Endothelial cell of umbilical vein (primary cell): ENCODE data around the gene METRN. TPM values are rescaled to one million over a fixed set of nuclear protein-coding genes. Genes with fewer than 3 reads are reported as not detected.

Source experiments
- BruUV-seq: library from RNA; stranded (reverse); fragments of 400-500 nt; replicated peaks from 2 replicates; lab custom pipeline; 2021; lab: Mats Ljungman, UMichigan
- CTCF ChIA-PET: fragments of 300-600, 350-600 bp; sonication (Branson Sonifier 250); formaldehyde crosslinking; loops from one replicate; lab custom pipeline; 2021; ENCODE audit warnings: antibody characterized with exemption, inconsistent platforms; lab: Charles Lee
- POLR2A ChIA-PET: fragments of 300-600, 350-600 bp; sonication (Branson Sonifier 250); formaldehyde crosslinking; loops from one replicate; lab custom pipeline; 2021; ENCODE audit warnings: antibody characterized with exemption, inconsistent platforms; lab: Charles Lee
- DNase-seq: peaks from one replicate; pipeline ENCODE4 v3.0.0-alpha.2; 2011; ENCODE audit warnings: low read depth, low spot score
- FAIRE-seq: peaks from 2 replicates; lab custom pipeline; 2011; peaks lifted over from hg19 to GRCh38; lab: Jason Lieb, UNC
- H2AFZ ChIP-seq: 2 replicates; pipeline ENCODE4 v1.6.0; 2012; ENCODE audit warnings: low read depth, low read length, control low read depth, inconsistent platforms
- H3K27ac ChIP-seq: 2 replicates; pipeline ENCODE4 v1.5.1; 2011; ENCODE audit warnings: low read depth, mild to moderate bottlenecking, control low read depth, low read length, moderate library complexity; ENCODE audit not compliant: insufficient read depth
- H3K27me3 ChIP-seq, 2 experiments: 2 replicates each; pipeline versions ENCODE4 v1.6.0 to v1.6.1; 2011; ENCODE audit warnings: low read length in 2 of 2, mixed read lengths in 1 of 2; ENCODE audit not compliant: control insufficient read depth in 2 of 2, insufficient read depth in 2 of 2
- H3K36me3 ChIP-seq, 2 experiments: 2 replicates in 1 of 2; 3 replicates in 1 of 2; pipeline ENCODE4 v1.5.1; 2011; ENCODE audit warnings: low read length in 2 of 2, mild to moderate bottlenecking in 1 of 2, moderate library complexity in 1 of 2; ENCODE audit not compliant: control insufficient read depth in 2 of 2, insufficient read depth in 2 of 2; ENCODE audit errors: extremely low read depth in 1 of 2
- H3K4me1 ChIP-seq: 3 replicates; pipeline ENCODE4 v1.5.1; 2011; ENCODE audit warnings: mild to moderate bottlenecking, low read length; ENCODE audit not compliant: control insufficient read depth, insufficient read depth; ENCODE audit errors: extremely low read depth
- H3K4me2 ChIP-seq: 2 replicates; pipeline ENCODE4 v1.6.1; 2011; ENCODE audit warnings: low read length, control low read depth, mixed read lengths; ENCODE audit not compliant: insufficient read depth
- H3K4me3 ChIP-seq, 3 experiments: fragments of 200-600 bp in 1 of 3; sonication (generic), shearing (Covaris generic) in 1 of 3; replicated peaks in 1 of 3; 2 replicates each; pipeline ENCODE4 v1.5.1; 2011 to 2016; ENCODE audit warnings: control low read depth in 3 of 3, low read length in 3 of 3, mild to moderate bottlenecking in 2 of 3, inconsistent platforms in 1 of 3, low read depth in 1 of 3, moderate library complexity in 1 of 3; ENCODE audit not compliant: insufficient read depth in 1 of 3
- H3K79me2 ChIP-seq: 2 replicates; pipeline ENCODE4 v1.6.0; 2012; ENCODE audit warnings: low read length, inconsistent platforms; ENCODE audit not compliant: control insufficient read depth, insufficient read depth
- H3K9ac ChIP-seq: replicated peaks from 2 replicates; pipeline ENCODE3; 2011; ENCODE audit warnings: low read length, control low read depth; ENCODE audit not compliant: insufficient read depth; ENCODE audit errors: extremely low read depth
- H3K9me1 ChIP-seq: replicated peaks from 3 replicates; pipeline ENCODE4 v1.6.0; 2011; ENCODE audit warnings: mild to moderate bottlenecking, low read length; ENCODE audit not compliant: control insufficient read depth, insufficient read depth; ENCODE audit errors: extremely low read depth
- H3K9me3 ChIP-seq: replicated peaks from 2 replicates; pipeline ENCODE4 v1.5.1; 2012; ENCODE audit warnings: low read length, inconsistent platforms; ENCODE audit not compliant: control insufficient read depth, insufficient read depth
- H4K20me1 ChIP-seq: replicated peaks from 2 replicates; pipeline ENCODE3; 2011; ENCODE audit warnings: mild to moderate bottlenecking, low read length; ENCODE audit not compliant: control insufficient read depth, insufficient read depth; ENCODE audit errors: extremely low read depth
- CTCF ChIP-seq, 2 donors: IDR thresholded peaks; 1 replicate in 1 of 2; 2 replicates in 1 of 2; pipeline ENCODE4 v1.5.1; 2011; ENCODE audit warnings: low read length in 2 of 2, mild to moderate bottlenecking in 2 of 2, moderate library complexity in 2 of 2, control low read depth in 1 of 2, inconsistent platforms in 1 of 2, low read depth in 1 of 2; ENCODE audit not compliant: insufficient read depth in 1 of 2; ENCODE audit errors: extremely low read depth in 1 of 2
- EZH2 ChIP-seq: IDR thresholded peaks from 2 replicates; pipeline ENCODE4 v1.6.1; 2012; ENCODE audit warnings: borderline replicate concordance, low read depth, mild to moderate bottlenecking, moderate library complexity, low read length, inconsistent platforms; ENCODE audit not compliant: severe bottlenecking
- FOS ChIP-seq: IDR thresholded peaks from 2 replicates; pipeline ENCODE4 v1.6.1; 2011; ENCODE audit warnings: mild to moderate bottlenecking, low read length, moderate library complexity, borderline replicate concordance; ENCODE audit not compliant: insufficient read depth
- GATA2 ChIP-seq: IDR thresholded peaks from 2 replicates; pipeline ENCODE4 v1.7.0; 2011; ENCODE audit warnings: low read depth, mild to moderate bottlenecking, moderate library complexity, mixed read lengths, low read length; ENCODE audit not compliant: insufficient read length, insufficient read depth
- MAX ChIP-seq: IDR thresholded peaks from 2 replicates; pipeline ENCODE4 v1.6.1; 2011; ENCODE audit not compliant: insufficient read depth, insufficient read length
- MYC ChIP-seq: IDR thresholded peaks from one replicate; pipeline ENCODE4 v1.6.1; 2011; ENCODE audit warnings: mild to moderate bottlenecking, low read depth, low read length
- POLR2AphosphoS5 ChIP-seq: IDR thresholded peaks from 2 replicates; pipeline ENCODE4 v1.6.1; 2012; ENCODE audit warnings: low read depth, mild to moderate bottlenecking, control low read depth, low read length, moderate library complexity; ENCODE audit not compliant: insufficient read depth
- dilution Hi-C: fragments of 300-500 bp; cut with MboI; formaldehyde crosslinking; loops from one replicate; pipeline ENCODE4 v1.15.0; 2019; ENCODE audit warnings: low sequenced_read_pairs; ENCODE audit not compliant: extremely low pct_ligation_motif_present
- intact Hi-C: fragments of 100-400 bp; cut with micrococcal nuclease; formaldehyde crosslinking; loops from one replicate; pipeline ENCODE4 v1.10.0; 2022
- polyA plus RNA-seq, 4 experiments: library from polyadenylated mRNA; depleted of rRNA in 3 of 4; stranded (reverse) in 3 of 4; unstranded in 1 of 4; fragments of >200 nt; gene quantifications; 2 replicates each; pipeline versions ENCODE4 v1.2.1 to v1.2.3, GENCODE V29; 2011 to 2012; ENCODE audit warnings: missing spikeins in 1 of 4
- total RNA-seq: library from RNA; stranded (reverse); gene quantifications from 2 replicates; pipeline ENCODE4 v1.2.3, GENCODE V29; 2021

The METRN gene
- total and polyA plus RNA-seq, 2 donors (not counting 3 experiments of a cell fraction or from before 2014, with no cell fraction given), result 10.0 to 16.1 TPM

- FAIRE-seq, result no peak
- CTCF ChIA-PET, result no interaction called here
These were observed 43.4 kb upstream of the METRN start for GRCh38 chr16:671353-672131.

More at GRCh38 chr16:671353-672131, 43.4 kb upstream of the METRN start:
- Histone ChIP-seq H3K27me3 (no peaks in the 10 kb centered on the region), H3K9ac (no peak overlapping the region), H3K9me1 (no peaks in the 10 kb centered on the region), H3K79me2 (peaks cover 18% of the 10 kb centered on the region), H3K4me1 (no peaks in the 10 kb centered on the region), H3K9me3 (no peaks in the 10 kb centered on the region), H3K4me3 (no peak overlapping the region), H4K20me1 (no peaks in the 10 kb centered on the region), H3K27ac (no peak overlapping the region), H3K36me3 (peaks cover 5 to 35% of the 10 kb centered on the region in 2 experiments), H2AFZ (no peak overlapping the region), H3K4me2 (no peak overlapping the region)
- dilution Hi-C loops (no loop called here), intact Hi-C loops (no loop called here)
- BruUV-seq, result no TSS peak
- no peak for DNase-seq
- POLR2A ChIA-PET, result no interaction called here
- no peak for TF ChIP-seq MAX
- no peak for TF ChIP-seq MYC
- TF ChIP-seq GATA2, result no peak
- TF ChIP-seq POLR2AphosphoS5, result no peak
- TF ChIP-seq CTCF (IDR thresholded peaks at IDR 0.05; ENCODE audit: extremely low read depth in 1 of 2, insufficient read depth in 1 of 2, low read depth in 1 of 2, low read length in 2 of 2), result no peak
- TF ChIP-seq FOS, result no peak
- no peak for TF ChIP-seq EZH2
